GM12892 (cell line): Measurements from ENCODE around the gene CD99L2.

Experiments
- POLR2A ChIP-seq: IDR thresholded peaks from 2 replicates; pipeline ENCODE4 v1.6.1; 2011; ENCODE audit warnings: low read depth, low read length, control low read depth
- POLR2AphosphoS5 ChIP-seq: IDR thresholded peaks from 2 replicates; pipeline ENCODE4 v1.6.1; 2011; ENCODE audit warnings: low read depth, low read length, control low read depth

DNA sequence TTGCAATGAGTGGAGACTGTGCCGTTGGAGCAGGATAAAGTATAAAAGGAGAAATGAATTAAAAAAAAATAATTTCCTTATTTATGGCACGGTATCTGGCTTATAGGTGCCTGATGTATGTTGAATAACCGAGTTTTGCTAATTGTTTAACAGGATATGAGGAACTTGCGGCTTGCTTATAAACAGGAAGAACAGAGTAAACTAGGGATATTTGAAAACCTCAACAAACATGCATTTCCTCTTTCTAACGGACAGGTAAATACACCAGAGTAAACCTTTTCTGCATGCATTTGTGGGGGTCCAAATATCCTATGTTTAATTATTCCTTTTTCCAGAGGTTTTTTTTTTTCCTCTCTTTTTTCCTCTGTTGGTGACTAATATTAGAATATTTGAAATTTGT, 168.5 kb downstream of the CD99L2 start:
- TF ChIP-seq POLR2A (no peak), POLR2AphosphoS5 (no peak)
